CD8-positive, alpha-beta memory T cell (primary cell): ENCODE data around the gene VIPR2. TPM values are rescaled to one million over a fixed set of nuclear protein-coding genes. Genes with fewer than 3 reads are reported as not detected.
"Not testable (repeated sequence)": the region's sequence is repeated elsewhere in the genome, so short reads cannot be mapped to it uniquely, and the experiment has no call there.

Source experiments
- CTCF ChIA-PET: fragments of 350-600 bp; sonication (Branson Sonifier 250); formaldehyde crosslinking; loops from one replicate; lab custom pipeline; 2021; ENCODE audit warnings: antibody characterized with exemption; lab: Charles Lee
- POLR2A ChIA-PET: fragments of 350-600 bp; sonication (Branson Sonifier 250); formaldehyde crosslinking; loops from one replicate; lab custom pipeline; 2021; ENCODE audit warnings: antibody characterized with exemption; lab: Charles Lee
- DNase-seq, 5 donors: peaks; one replicate each; pipeline versions ENCODE4 v3.0.0 to v3.0.0-alpha.2; 2020 to 2022; ENCODE audit warnings: mixed read lengths in 1 of 5
- H3K27ac ChIP-seq: one replicate; pipeline ENCODE4 v1.7.0; 2013; ENCODE audit warnings: low read depth, mild to moderate bottlenecking, low read length, moderate library complexity
- H3K27me3 ChIP-seq: 2 replicates; pipeline ENCODE4 v1.7.0; 2013; ENCODE audit warnings: low read length, mild to moderate bottlenecking; ENCODE audit not compliant: insufficient read depth, poor library complexity, severe bottlenecking
- H3K36me3 ChIP-seq: 2 replicates; pipeline ENCODE4 v1.7.0; 2013; ENCODE audit warnings: mild to moderate bottlenecking, low read length, moderate library complexity; ENCODE audit not compliant: insufficient read depth
- H3K4me1 ChIP-seq: 2 replicates; pipeline ENCODE4 v1.7.0; 2013; ENCODE audit warnings: mild to moderate bottlenecking, low read length, moderate library complexity; ENCODE audit not compliant: insufficient read depth
- H3K4me3 ChIP-seq: 2 replicates; pipeline ENCODE4 v1.7.0; 2013; ENCODE audit warnings: mild to moderate bottlenecking, low read length
- H3K9me3 ChIP-seq: 2 replicates; pipeline ENCODE4 v1.7.0; 2013; ENCODE audit warnings: mild to moderate bottlenecking, low read length
- H3K27ac Mint-ChIP-seq, 8 donors: one replicate each; pipeline ENCODE4 v1.8.0; 2020 to 2021; ENCODE audit warnings: mixed read lengths in 8 of 8, mild to moderate bottlenecking in 6 of 8, inconsistent platforms in 3 of 8, moderate library complexity in 3 of 8
- H3K27me3 Mint-ChIP-seq, 2 donors: one replicate each; pipeline ENCODE4 v1.8.0; 2020 to 2021; ENCODE audit warnings: mixed read lengths in 2 of 2, mild to moderate bottlenecking in 1 of 2, moderate library complexity in 1 of 2
- H3K36me3 Mint-ChIP-seq, 3 donors: one replicate each; pipeline ENCODE4 v1.8.0; 2020 to 2021; ENCODE audit warnings: mixed read lengths in 3 of 3, inconsistent platforms in 1 of 3, mild to moderate bottlenecking in 1 of 3
- H3K4me1 Mint-ChIP-seq, 3 donors: one replicate each; pipeline ENCODE4 v1.8.0; 2020 to 2021; ENCODE audit warnings: mixed read lengths in 3 of 3, inconsistent platforms in 1 of 3, mild to moderate bottlenecking in 1 of 3
- H3K4me3 Mint-ChIP-seq, 7 donors: one replicate each; pipeline ENCODE4 v1.8.0; 2020 to 2021; ENCODE audit warnings: mixed read lengths in 7 of 7, mild to moderate bottlenecking in 6 of 7, moderate library complexity in 4 of 7, inconsistent platforms in 2 of 7
- H3K9me3 Mint-ChIP-seq, 5 donors: one replicate each; pipeline ENCODE4 v1.8.0; 2020 to 2022; ENCODE audit warnings: mixed read lengths in 5 of 5, mild to moderate bottlenecking in 3 of 5, moderate library complexity in 2 of 5, inconsistent platforms in 1 of 5
- polyA plus RNA-seq: library from polyadenylated mRNA; unstranded; fragments of 300-500 nt; fragmentation: Illumina TruSeq; gene quantifications from one replicate; pipeline ENCODE4 v1.2.3, GENCODE V29; 2021
- total RNA-seq, 2 experiments: library from RNA; stranded (reverse); gene quantifications; one replicate each; pipeline ENCODE4 v1.2.3, GENCODE V29; 2021

The VIPR2 gene
- total and polyA plus RNA-seq, 3 experiments from 2014 or later: 0.15 to 0.61 (median 0.31) TPM

DNA sequence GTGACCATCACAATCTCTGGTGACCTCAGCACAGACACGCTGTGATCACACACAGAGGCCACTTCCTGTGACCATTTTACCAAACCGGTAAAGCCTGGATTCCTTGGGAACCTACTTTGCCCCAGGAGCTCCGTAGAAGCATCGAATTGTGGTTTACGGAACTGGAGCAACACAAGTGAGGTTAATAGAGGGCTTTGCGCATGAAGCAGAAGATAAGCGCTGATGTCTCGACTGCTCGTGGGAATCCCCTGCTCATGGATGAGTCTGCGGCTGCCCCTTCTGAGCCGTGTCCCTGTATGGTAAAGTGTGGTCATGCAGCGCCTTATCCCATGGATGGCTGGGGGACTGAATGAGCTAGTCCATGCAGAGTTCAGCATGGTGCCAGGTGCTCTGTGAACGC lies 53.6 kb downstream of the VIPR2 start:
- no peaks in the 10 kb centered on the region for H3K36me3 ChIP-seq
- CTCF ChIA-PET: no interaction called here
- no peaks in the 10 kb centered on the region for H3K4me1 ChIP-seq
- Mint-ChIP-seq H3K27me3 (peaks cover 0 to 6% of the 10 kb centered on the region in 2 donors), H3K36me3 (no peaks in the 10 kb centered on the region), H3K4me1 (no peaks in the 10 kb centered on the region), H3K27ac (no peak overlapping the region), H3K9me3 (no peaks in the 10 kb centered on the region), H3K4me3 (no peak overlapping the region)
- H3K27ac ChIP-seq: no peak overlapping the region
- no peak overlapping the region for H3K4me3 ChIP-seq
- no peak for DNase-seq
- POLR2A ChIA-PET: no interaction called here
- no peaks in the 10 kb centered on the region for H3K9me3 ChIP-seq
- H3K27me3 ChIP-seq: no peaks in the 10 kb centered on the region

DNA sequence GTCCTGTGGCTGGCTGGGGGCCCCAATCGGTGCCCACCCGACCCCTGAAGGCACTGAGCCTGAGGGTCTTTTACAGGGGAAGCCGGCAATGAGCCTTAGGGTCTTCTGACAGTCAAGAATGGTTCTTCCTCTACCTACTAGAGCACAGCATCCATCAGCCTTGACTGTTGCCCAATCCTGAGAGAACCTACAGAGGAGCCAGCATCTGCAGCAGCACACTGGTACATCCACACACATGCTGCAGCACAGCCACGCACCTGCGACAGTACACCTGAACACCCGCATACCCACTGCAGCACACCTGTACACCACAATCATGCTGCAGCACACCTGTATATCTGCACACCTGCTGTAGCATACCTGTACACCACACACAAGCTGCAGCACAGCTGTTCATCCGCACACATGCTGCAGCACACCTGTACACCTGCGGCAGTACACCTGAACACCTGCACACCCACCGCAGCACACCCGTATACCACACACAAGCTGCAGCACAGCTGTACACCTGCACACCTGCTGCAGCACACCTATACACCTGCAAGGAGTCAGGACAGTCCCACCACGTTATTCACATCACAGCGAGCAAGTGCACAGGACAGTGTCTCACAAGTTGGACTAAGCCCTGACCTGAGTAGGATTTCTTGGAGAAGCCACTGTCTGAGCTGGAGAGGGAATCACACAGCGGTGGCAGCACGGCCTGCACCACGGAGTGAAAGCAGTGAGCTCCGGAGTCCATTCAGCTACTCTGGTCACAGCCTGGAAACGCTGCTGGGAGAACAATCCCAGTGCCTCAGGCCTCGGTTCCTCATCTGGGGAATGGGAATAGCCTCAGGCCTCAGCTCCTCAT lies 56.4 kb downstream of the VIPR2 start:
- H3K9me3 Mint-ChIP-seq: peaks cover 0 to under 1% (median 0%) of the 10 kb centered on the region in 5 donors
- Histone ChIP-seq H3K27me3 (no peaks in the 10 kb centered on the region), H3K4me1 (no peaks in the 10 kb centered on the region), H3K36me3 (no peaks in the 10 kb centered on the region), H3K9me3 (no peaks in the 10 kb centered on the region), H3K4me3 (no peak overlapping the region), H3K27ac (no peak overlapping the region)
- no peak overlapping the region for H3K4me3 Mint-ChIP-seq
- no peaks in the 10 kb centered on the region for H3K36me3 Mint-ChIP-seq
- H3K4me1 Mint-ChIP-seq: peaks cover 0 to 3% (median 3%) of the 10 kb centered on the region in 3 donors
- DNase-seq: no peak
- peaks cover 0 to 10% of the 10 kb centered on the region in 2 donors for H3K27me3 Mint-ChIP-seq
- H3K27ac Mint-ChIP-seq: no peak overlapping the region
- CTCF ChIA-PET: no interaction called here
- POLR2A ChIA-PET: no interaction called here

DNA sequence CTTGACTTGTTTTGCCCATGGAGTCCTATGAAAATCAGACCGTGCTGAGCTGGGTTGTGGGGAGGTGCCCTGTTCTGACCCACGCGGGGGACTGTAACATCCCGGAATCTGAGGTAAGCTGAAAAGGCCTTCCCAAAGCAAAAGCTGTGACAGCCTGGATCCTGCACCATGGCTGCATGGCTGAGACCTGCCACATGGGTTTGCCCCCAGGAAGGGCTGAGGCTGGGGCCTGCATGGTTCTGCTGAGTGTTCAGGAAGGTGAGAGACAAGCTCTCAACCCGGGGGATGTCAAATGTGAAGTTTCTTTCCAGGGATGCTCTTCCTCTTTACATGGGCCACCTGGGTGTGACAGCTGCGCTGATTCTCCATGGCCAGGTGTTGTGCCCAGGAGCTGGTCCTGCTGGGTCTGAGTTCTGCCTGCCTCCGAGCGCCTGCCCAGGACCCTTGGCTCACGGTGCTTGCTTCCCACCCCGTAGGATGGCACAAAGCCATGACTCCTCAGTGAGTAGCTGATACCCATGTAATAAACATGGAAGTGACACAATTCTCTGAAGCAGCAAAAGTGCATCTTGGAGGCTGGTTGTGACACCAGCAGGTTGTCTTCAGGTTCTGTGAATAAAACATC lies 58.3 kb downstream of the VIPR2 start:
- peaks cover 0 to 3% (median 3%) of the 10 kb centered on the region in 3 donors for H3K4me1 Mint-ChIP-seq
- ChIA-PET POLR2A (no interaction called here), CTCF (no interaction called here)
- H3K36me3 Mint-ChIP-seq: no peaks in the 10 kb centered on the region
- Histone ChIP-seq H3K27me3 (no peaks in the 10 kb centered on the region), H3K9me3 (no peaks in the 10 kb centered on the region), H3K27ac (no peak overlapping the region), H3K36me3 (no peaks in the 10 kb centered on the region), H3K4me1 (no peaks in the 10 kb centered on the region), H3K4me3 (no peak overlapping the region)
- DNase-seq: no peak
- H3K9me3 Mint-ChIP-seq: peaks cover 0 to 2% (median 0%) of the 10 kb centered on the region in 5 donors
- H3K4me3 Mint-ChIP-seq: no peak overlapping the region
- peaks cover 2 to 10% of the 10 kb centered on the region in 2 donors for H3K27me3 Mint-ChIP-seq
- H3K27ac Mint-ChIP-seq: peak overlapping the region in 2 of 8 donors; percentile 2 to 78

DNA sequence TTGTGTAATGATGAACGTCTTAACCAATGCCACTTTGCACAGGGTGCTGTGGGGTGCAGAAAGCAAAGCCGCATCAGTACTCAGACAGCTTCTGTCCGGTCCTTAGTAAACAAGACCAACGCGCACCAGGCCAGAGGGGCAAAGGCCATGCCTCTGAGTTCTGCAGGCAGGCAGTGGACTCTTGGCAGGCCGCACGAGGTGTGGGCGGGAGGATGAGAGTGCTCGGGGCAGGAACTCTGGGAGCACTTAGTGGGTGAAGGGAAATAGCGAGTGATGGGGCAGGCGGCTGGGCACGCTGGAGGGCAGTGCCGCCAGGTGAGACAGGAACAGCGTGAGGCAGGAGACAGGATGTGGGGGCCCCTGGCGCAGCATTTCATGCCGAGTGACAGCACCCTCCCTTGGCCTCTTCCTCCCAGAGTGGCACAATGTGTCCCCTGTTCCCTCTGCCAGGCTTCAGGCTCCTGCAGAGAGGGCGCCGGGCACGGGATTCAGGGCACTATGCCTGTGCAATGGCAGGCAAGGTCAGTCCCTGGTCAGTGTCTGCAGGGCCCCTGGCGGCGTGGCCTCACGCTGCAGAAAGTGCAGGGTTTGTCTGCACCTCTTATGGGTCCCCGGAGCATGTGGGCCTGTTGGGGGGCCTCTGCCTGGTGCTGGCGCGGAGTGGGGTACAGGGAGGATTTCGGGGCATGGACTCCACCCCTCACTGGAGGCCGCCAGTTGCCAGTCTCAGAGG lies 60.4 kb downstream of the VIPR2 start:
- Histone ChIP-seq H3K36me3 (no peaks in the 10 kb centered on the region), H3K4me3 (no peak overlapping the region), H3K4me1 (no peaks in the 10 kb centered on the region), H3K27me3 (no peaks in the 10 kb centered on the region), H3K27ac (no peak overlapping the region), H3K9me3 (no peaks in the 10 kb centered on the region)
- Mint-ChIP-seq H3K27me3 (peaks cover 2 to 10% of the 10 kb centered on the region in 2 donors), H3K4me1 (peaks cover 0 to 3% (median 3%) of the 10 kb centered on the region in 3 donors), H3K36me3 (no peaks in the 10 kb centered on the region), H3K27ac (peak overlapping the region in 1 of 8 donors; percentile 37), H3K4me3 (no peak overlapping the region), H3K9me3 (peaks cover 0 to 2% (median 0%) of the 10 kb centered on the region in 5 donors)
- ChIA-PET CTCF (no interaction called here), POLR2A (no interaction called here)
- DNase-seq: no peak

DNA sequence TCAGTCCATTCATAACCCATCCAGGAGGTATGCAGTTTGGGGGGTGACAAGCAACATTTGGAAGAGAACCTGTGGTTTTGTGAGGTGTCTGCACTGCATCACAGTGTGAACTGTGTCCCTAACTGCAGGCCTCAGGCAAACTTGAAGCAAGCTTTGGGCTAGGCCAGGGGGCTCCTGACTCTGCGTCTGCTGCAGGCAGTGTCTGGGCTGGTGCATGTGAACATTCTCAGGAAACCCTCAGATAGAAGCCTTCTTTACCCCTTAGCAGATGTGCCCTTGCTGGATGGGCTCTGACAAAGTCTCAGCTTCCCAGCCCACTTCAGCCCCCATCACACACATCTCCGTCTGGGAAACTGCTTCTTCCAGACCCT lies 61.0 kb downstream of the VIPR2 start:
- ChIA-PET CTCF (no interaction called here), POLR2A (no interaction called here)
- peak overlapping the region in 1 of 8 donors; percentile 37 for H3K27ac Mint-ChIP-seq
- no peaks in the 10 kb centered on the region for H3K36me3 Mint-ChIP-seq
- no peaks in the 10 kb centered on the region for H3K4me1 ChIP-seq
- H3K4me1 Mint-ChIP-seq: peaks cover 0 to 3% (median 3%) of the 10 kb centered on the region in 3 donors
- no peaks in the 10 kb centered on the region for H3K9me3 ChIP-seq
- no peak overlapping the region for H3K4me3 Mint-ChIP-seq
- no peak overlapping the region for H3K4me3 ChIP-seq
- no peaks in the 10 kb centered on the region for H3K27me3 ChIP-seq
- no peak for DNase-seq
- H3K27ac ChIP-seq: no peak overlapping the region
- peaks cover 2 to 10% of the 10 kb centered on the region in 2 donors for H3K27me3 Mint-ChIP-seq
- H3K9me3 Mint-ChIP-seq: peaks cover 0 to 2% (median 0%) of the 10 kb centered on the region in 5 donors
- no peaks in the 10 kb centered on the region for H3K36me3 ChIP-seq

DNA sequence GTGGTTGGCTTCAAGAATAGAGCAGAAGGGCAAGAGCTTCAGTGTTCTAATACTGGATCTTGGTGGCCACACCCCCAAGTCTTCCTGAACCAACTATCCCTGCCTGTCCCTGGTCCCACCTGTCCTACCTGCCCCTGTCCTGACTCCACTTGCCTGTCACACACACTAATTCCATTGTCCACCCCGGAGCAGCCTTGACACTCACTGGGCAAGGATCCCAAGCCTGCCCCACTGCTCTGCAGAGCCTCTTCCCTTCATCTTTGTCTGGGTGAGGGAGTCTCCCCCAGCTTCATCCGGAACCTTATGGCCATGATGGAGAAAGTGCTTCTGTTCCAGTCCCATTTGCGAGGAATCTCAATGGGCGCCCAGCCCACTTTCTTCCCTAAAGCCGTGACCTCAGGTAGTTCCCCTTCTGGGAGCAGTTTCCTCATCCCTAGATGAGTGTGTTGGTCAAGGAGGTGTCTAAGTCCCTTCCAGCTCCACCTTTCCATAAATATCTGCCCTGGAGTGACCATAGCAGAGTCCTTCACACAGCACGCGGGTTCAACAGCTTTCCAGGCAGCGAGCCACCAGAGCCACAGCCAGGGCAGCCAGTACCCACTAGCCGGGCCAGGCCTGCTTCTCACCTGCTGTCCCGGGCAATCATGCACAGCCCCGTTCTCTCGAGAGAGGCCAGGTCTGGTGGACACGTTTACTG lies 61.5 kb downstream of the VIPR2 start:
- no peaks in the 10 kb centered on the region for H3K36me3 ChIP-seq
- POLR2A ChIA-PET: no interaction called here
- Mint-ChIP-seq H3K27me3 (peaks cover 2 to 16% of the 10 kb centered on the region in 2 donors), H3K4me1 (peaks cover 0 to 3% (median 3%) of the 10 kb centered on the region in 3 donors), H3K27ac (peak overlapping the region in 1 of 8 donors; percentile 14), H3K9me3 (peaks cover 0 to 2% (median 0%) of the 10 kb centered on the region in 5 donors), H3K4me3 (no peak overlapping the region), H3K36me3 (no peaks in the 10 kb centered on the region)
- no peak overlapping the region for H3K27ac ChIP-seq
- H3K4me3 ChIP-seq: no peak overlapping the region
- H3K27me3 ChIP-seq: no peaks in the 10 kb centered on the region
- no peaks in the 10 kb centered on the region for H3K9me3 ChIP-seq
- no peak for DNase-seq
- CTCF ChIA-PET: no interaction called here
- no peaks in the 10 kb centered on the region for H3K4me1 ChIP-seq

DNA sequence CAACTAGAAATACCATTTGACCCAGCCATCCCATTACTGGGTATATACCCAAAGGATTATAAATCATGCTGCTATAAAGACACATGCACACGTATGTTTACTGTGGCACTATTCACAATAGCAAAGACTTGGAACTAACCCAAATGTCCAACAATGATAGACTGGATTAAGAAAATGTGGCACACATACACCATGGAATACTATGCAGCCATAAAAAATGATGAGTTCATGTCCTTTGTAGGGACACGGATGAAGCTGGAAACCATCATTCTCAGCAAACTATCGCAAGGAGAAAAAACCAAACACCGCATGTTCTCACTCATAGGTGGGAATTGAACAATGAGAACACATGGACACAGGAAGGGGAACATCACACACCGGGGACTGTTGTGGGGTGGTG lies 62.6 kb downstream of the VIPR2 start:
- H3K4me1 Mint-ChIP-seq, H3K9me3 Mint-ChIP-seq, H3K27ac ChIP-seq, H3K9me3 ChIP-seq, CTCF ChIA-PET, H3K4me3 Mint-ChIP-seq, H3K36me3 ChIP-seq, POLR2A ChIA-PET, H3K27me3 ChIP-seq, H3K36me3 Mint-ChIP-seq, DNase-seq, H3K4me3 ChIP-seq, H3K27ac Mint-ChIP-seq, H3K4me1 ChIP-seq: not testable (repeated sequence)
- peaks cover 5 to 22% of the 10 kb centered on the region in 2 donors for H3K27me3 Mint-ChIP-seq
